Adipose tissue (tissue), 3 donors: ENCODE measurements around the gene SLC22A14. TPM values are rescaled to one million over a fixed set of nuclear protein-coding genes. Genes with fewer than 3 reads are reported as not detected.

Source experiments
- H3K27ac ChIP-seq: one replicate; pipeline ENCODE4 v1.5.1; 2013; ENCODE audit warnings: low read depth, low read length
- WGBS, 3 donors: extraction: QIAGEN DNeasy Blood & Tissue Kit; methylation state at CpG; one replicate each; pipeline ENCODE4 v1.1.7; 2013; 5-methylcytosine and 5-hydroxymethylcytosine counted together
- polyA plus RNA-seq, 3 donors: library from polyadenylated mRNA; stranded (reverse); fragments of 200-250 nt; gene quantifications; one replicate each; pipeline ENCODE4 v1.2.3, GENCODE V29; 2013
- donor health status: healthy with polysubstance abuse.
- donor health status: Bipolar disorder and iron deficiency.
- donor health status: healthy.

Gene SLC22A14
- polyA plus RNA-seq, 3 donors: 0.07 to 0.16 (median 0.11) TPM

DNA sequence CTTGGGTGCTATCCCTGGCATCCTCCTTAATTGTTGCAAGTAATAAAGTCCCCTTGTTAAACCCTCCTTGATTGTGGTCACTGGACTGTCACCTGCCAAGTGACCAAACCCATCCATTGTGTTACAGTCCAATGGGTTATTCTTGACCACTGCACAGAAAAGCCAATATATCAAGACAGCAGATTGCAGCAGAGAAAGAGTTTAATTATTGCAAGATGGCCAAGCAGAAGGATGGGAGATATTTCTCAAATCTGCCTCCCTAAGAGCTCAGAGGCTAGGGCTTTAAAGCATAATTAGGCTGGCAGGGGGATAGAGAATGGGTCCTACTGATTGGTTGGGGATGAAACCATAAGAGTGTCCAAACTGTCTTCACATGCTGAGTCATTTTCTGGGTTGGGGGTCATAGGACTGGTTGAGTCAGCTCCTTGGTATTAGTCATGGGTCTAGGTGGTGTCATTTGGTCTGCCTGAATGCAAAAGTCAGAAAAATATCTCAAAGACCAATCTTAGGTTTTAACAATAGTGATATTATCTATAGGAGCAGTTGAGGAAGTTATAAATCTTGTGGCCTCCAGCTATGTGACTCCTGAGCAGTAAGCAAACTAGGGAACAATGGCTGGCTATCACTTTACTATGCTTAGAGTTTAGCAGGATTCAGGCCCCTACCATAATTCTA, 45.4 kb downstream of the SLC22A14 start:
- H3K27ac ChIP-seq: no peak overlapping the region

DNA sequence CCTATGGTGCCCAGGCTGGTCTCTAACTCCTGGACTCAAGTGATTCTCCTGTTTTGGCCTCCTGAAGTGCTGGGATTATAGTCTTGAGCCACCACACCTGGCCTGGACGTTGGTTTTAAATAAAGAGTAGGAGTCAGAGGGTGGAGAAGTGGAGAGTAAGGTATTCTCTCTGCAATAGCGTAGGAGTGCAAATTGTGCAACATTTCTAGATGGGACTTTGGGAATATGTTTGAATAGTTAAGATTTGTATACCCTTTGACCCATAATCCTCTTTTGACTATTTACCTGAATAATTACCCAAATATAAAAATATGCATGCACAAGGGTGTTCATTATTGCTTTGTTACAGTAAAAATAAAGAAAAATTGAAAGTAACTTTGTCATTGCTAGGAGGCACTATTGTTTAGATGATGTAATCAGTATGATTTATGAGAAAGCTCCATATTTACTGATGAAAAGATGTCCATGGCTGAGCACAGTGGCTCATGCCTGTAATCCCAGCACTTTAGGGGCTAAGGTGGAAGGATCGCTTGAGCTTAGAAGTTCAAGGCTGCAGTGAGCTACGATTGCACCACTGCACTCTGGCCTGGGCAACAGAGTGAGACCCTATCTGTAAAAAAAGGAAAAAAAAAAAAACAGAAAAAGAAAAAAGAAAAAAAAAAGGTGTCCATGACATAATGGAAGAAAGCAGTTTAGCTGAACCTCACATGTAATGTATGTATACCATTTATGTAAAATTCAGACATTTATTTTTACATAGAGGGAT, 49.3 kb downstream of the SLC22A14 start:
- WGBS, 3 donors: 76 to 81% (median 77%) methylated on average over 4 of the region's 4 CpGs
- H3K27ac ChIP-seq: no peak overlapping the region

DNA sequence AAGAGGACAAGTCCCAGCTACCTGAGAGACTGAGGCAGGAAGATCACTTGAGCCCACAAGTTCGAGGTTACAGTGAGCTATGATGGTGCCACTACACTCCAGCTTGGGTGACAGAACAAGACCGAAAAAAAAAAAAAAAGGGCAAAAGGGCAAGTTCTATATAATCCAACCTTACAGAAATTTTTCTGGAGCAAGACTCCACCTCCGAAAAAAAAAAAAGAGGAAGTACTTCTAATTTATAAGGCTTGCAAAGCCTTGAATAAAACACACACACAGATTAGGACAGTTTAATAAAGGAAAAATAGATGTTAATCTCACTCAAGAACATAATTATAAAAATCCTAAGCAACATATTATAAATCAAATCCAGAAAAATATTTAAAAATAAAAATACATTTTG, 50.1 kb downstream of the SLC22A14 start:
- 44 to 59% (median 56%) methylated on average over 3 of the region's 3 CpGs for WGBS, 3 donors
- H3K27ac ChIP-seq: no peak overlapping the region

DNA sequence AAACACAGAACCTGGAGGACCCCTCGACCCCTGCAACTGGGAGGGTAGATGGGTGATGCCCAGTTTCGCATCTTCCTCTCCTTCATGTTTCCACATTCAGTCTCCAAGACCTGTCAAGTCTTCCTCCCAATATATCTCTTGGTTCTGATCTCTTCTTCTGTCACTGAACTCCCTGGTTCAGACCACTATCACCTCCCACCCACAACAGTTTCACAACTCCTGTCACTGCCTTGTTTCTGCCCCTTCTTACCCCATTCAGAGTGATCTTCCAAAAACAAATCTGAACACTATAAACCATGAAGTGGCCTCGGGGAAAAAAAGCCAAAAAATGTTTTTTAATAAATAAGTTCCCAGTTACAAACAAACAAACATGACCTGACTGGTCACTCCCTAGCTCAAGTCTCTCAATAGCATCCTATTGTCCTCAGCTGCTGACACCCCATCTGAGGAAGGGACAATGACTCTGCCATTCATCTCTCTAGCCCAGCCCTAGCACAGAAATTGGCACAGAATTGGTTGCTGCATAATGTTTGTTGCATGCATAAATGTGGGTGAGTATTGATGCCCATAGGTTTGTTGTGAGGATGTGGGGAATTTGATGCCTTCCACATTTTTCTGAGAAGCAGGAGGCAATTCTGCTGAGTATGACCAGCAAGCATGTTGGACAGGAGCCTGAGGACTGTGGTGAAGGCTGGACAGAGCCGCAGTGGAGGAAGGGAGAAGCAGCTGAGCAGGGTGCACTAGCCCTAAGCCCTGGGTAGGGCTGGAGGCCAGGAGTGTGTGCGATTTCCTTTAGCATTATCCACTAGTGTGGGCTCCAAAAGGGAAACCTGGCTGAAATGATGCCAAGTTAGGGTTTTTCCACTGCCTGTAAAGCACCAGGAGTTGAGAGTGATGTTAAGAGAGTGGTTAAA, 52.3 kb downstream of the SLC22A14 start:
- H3K27ac ChIP-seq: no peak overlapping the region
- 71 to 83% (median 77%) methylated on average over 5 of the region's 5 CpGs for WGBS, 3 donors

DNA sequence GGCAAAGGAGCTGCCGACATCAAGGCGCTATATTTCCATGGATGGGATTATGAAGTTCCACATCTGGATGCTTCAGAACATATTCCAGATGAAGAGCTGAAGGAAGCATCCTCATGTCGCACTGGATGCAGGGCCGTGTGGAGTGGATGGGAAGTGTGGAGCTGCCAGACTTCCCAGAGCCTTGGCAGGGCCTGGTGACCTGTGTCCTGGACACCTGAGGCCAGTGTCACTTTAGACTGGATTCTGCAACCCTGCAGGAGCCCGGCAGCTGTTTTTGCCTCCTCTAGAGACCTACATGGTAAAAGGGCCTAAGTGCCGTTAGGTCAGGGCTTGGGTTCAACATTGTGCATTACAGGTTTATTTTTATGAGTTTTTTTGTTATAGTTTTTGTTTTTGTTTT, 53.2 kb downstream of the SLC22A14 start:
- WGBS, 3 donors: 70 to 86% (median 79%) methylated on average over 6 of the region's 6 CpGs
- H3K27ac ChIP-seq: no peak overlapping the region

DNA sequence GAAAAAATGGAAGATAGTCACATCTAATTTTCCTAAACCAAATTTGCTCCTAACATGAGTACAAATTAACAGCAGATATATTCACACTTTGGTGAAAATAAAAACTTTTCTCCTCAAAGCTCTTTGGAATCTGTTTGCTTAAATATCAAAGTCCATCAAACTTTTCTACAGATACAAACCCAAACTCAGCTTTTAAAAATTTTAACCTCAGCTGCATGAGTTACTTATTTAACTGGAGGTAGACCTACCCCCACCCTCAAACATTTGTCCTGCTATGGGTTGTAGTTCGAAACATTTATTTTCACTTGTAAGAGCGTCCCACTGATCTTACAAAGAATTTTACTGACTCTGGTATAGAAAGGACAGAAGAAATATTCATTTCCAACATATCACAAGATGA, 55.6 kb downstream of the SLC22A14 start:
- 81 to 94% (median 90%) methylated on average over 2 of the region's 2 CpGs for WGBS, 3 donors
- no peak overlapping the region for H3K27ac ChIP-seq

DNA sequence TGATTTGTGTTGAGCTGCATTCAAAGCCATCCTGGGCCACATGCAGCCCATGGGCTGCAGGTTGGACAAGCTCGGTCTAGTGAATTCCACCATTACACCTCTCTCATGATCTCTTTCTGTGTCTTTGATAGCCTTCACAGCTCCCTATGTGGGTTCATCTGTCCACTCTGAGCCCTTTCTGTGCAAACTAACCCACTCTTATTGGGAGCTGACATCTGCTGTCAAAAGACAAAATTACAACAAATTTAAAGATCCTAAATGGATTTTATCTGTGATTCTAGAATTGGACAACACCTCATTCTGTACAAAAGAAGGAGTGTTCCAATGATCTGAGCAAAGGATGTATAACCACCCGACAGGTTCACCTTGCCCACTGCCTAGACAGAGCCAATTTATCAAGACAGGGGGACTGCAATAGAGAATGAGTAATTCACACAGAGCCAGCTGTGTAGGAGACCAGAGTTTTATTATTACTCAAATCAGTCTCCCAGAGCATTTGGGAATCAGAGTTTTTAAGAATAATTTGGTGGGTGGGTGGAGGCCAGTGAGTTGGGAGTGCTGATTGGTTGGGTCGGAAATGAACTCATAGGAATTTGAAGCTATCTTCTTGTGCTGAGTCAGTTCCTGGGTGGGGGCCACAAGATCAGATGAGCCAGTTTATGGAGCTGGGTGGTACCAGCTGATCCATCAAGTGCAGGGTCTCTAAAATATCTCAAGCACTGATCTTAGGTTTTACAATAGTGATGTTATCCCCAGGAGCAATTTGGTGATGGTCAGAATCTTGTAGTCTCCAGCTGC, 61.9 kb downstream of the SLC22A14 start:
- no peak overlapping the region for H3K27ac ChIP-seq
- WGBS, 3 donors: 83 to 91% (median 89%) methylated on average over 3 of the region's 3 CpGs

DNA sequence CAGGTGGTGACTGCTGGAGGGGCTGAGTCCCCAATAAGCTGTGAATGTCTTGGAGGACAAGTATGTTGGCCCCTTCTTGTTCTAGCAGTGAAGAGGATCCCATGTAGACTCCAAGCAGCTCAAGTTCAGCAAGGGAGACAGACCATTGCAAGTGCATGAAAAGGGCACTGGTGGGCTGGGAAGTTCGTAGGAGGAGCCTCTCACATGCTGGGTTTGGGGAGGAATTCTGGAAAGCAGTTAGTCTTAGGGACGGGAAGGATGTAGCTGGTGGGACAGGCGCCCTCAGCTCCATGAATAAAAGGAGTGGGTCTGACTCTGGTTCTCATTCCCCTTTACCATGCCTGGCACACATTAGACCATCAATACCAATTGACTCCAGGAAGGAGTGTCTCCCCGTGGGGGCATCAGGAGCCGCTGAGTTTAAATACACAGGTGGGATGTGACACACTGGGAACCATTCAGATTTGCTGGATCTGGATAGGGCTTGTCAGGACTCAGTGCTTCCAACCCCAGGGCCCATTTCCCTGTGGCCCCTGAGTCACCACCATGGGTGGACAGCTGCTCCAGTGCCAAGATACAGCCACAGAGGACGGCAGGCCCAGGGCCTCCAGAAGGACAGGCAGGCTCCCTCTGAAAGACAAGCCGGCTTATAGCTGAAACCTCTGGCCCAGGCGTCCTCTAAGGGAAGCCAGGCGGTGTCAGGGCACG, 63.9 kb downstream of the SLC22A14 start:
- H3K27ac ChIP-seq: no peak overlapping the region
- WGBS, 3 donors: 42 to 49% (median 46%) methylated on average over 9 to 10 of the region's 10 CpGs

DNA sequence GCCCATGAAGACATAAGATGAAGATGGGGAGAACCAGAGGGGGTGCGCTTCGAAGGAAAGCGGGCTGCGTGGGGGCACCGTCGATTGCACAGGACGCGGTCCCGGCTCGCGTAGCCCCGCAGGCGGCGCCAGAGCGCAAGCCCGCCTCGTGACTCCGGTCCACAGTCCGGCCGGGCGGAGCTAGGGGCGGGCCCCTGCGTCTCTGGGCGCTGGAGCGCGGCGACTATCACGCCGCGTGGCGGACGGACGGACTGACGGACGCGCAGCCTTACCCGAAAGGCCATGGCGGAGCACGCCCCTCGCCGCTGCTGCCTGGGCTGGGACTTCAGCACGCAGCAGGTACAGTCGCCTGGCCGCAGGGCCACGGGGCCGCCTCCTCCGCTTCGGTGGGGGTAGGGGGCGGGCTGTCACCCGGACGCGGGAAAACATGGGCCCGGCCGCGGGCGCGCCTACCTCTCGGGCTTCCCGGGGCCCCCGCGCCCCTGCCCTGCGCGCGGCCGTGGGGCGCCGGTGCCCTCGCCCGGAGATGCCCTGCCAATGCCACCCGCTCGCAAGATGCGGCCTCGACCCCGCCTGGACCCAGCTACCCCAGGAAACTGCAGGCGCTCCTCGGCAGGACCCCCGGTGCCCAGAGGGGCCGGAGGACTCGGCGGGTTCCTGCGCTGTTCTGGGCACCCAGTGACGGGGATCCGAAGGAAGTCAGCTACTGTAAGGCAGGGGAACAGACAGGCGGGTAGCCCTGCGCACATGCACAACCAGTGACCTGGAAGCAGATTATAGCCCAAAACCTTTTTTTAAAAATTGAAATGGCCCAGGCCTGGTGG, 64.7 kb downstream of the SLC22A14 start, which contains the start of gene XYLB:
TSS of gene XYLB (plus strand) at position 199 of the 824 bp plus-strand sequence. CDS start at position 283, 84 bp downstream.
- WGBS, 3 donors: 1% methylated on average over 68 to 85 of the region's 85 CpGs
- H3K27ac ChIP-seq: no peak within 1 kb of the TSS

DNA sequence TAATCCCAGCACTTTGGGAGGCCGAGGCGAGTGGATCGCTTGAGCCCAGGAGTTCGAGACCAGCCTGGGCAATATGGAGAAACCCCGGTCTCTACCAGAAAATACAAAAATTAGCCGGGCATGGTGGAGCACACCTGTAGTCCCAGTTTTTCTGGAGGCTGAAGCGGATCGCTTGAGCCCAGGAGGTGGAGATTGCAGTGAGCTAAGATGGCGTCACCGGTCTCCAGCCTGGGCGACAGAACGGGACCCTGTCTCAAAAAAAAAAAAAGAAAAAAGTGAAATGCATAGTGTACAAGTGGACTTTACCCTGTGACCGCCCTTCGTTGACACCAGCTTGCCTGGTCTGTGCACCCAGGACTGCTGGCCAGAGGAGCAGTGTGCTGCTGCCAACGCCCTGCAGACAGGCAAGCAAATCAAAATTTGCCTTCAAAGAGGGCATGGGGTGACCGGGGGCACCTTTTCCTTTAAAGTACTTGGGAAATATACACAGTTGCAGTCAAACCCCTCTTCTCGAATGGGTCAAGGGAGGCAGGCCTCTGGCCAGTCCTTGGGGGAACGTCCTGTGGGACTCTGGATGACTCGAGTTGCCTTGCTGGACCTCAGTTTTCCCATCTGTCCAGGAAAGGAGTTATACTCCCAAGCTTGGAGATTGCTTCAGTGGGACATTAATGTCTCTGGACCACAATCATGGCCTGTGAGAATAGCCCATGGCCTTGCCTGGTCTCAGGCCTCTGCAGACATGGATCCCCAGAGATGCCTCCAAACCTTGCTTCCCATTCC, 65.5 kb downstream of the SLC22A14 start:
- 66 to 86% (median 68%) methylated on average over 19 of the region's 19 CpGs for WGBS, 3 donors
- no peak overlapping the region for H3K27ac ChIP-seq

DNA sequence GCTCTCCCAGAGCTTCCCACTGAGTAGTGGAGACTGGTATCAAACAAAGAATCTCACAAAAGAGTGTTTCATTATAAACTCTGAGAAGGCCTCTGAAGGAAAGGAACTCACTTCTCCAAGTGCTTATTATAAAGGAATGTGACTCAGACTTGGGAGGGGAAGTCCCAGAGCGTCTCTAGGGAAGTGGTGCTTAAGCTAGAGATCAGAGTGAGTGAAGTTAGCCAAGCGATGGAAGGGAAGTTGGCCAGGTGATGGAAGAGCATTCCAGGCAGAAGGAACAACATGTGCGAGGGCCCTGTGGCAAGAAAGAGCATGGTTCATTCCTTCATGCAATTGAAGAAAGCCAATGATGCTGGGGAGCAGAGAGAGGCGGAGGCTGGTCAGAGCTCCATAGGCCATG, 66.8 kb downstream of the SLC22A14 start:
- 68 to 88% (median 69%) methylated on average over 4 of the region's 4 CpGs for WGBS, 3 donors
- H3K27ac ChIP-seq: no peak overlapping the region

DNA sequence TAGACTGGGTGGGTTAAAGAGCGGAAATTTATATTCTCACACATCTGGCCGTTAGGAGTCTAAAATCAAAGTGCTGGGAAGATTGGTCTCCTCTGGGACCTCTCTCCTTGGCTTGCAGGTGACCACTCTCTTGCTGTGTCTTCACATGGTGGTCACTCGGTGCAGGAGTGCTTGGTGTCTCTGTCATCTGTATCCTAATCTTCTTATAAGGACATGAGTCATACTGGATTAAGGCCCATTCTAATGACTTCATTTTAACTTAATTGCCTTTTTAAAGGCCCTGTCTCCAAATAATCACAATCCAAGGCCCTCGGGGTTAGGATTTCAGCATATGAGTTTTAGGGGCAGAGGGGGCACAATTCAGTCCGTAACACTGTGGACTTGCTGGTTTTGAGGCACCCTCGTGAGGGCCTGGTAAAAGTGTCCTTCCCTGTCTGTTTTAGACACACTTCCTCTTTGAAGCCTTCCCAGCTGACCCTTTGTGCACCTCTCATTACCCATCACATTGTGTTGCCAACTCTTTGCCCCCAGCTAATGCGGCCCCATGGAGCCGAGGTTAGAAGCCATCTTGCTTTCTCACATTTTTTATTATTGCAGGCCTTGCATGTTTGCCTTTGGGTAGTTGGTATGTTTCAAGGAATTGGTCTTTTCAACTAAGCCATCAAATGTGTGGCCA, 67.7 kb downstream of the SLC22A14 start:
- no peak overlapping the region for H3K27ac ChIP-seq
- WGBS, 3 donors: 79 to 88% (median 79%) methylated on average over 8 of the region's 8 CpGs

DNA sequence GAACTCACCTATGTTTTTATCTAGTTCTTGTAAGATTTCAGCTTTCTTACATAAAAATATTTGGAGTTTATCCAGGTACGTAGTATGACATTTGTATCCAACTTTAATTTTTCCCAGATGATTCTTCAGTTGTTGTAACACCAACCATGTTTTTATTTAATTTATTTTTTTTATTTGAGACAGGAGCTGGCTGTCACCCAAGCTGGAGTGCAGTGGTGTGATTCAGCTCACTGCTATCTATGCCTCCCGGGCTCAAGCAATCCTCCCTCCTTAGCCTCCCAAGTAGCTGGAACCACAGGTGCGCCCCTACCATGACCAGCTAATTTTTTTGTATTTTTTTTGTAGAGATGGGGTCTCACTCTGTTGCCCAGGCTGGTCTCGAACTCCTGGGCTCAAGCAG, 71.1 kb downstream of the SLC22A14 start:
- no peak overlapping the region for H3K27ac ChIP-seq
- WGBS, 3 donors: 79 to 87% (median 86%) methylated on average over 4 of the region's 4 CpGs

DNA sequence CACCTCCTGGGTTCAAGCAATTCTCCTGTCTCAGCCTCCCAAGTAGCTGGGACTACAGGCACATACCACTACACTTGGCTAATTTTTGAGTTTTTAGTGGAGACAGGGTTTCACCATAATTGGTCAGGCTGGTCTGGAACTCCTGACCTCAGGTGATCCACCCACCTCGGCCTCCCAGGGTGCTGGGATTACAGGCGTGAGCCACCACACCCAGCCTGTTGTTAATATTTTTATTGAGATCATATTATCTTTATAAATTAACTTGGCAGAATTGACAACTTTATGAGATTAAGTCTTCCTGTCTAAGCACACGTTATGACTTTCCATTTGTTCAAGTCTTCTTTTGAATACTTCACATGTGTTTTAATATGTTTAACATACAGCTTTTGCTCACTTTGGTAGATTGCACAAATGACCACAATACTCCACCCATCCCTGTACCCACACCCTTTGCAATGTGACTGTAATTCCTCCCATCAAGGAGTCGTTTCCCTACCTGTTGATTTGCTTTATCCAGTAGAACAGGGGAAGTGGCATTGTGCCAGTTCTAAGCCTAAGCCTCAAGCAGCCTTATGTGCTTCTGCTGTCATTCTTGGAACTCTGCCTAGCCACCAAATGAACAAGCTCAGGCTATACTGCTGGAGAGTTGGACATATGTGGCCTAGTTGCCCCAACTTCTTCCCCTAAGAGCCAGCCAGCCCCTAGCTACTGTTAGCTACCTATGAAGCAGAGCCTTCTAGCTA, 72.7 kb downstream of the SLC22A14 start:
- 71 to 75% (median 71%) methylated on average over 4 of the region's 4 CpGs for WGBS, 3 donors
- H3K27ac ChIP-seq: no peak overlapping the region

DNA sequence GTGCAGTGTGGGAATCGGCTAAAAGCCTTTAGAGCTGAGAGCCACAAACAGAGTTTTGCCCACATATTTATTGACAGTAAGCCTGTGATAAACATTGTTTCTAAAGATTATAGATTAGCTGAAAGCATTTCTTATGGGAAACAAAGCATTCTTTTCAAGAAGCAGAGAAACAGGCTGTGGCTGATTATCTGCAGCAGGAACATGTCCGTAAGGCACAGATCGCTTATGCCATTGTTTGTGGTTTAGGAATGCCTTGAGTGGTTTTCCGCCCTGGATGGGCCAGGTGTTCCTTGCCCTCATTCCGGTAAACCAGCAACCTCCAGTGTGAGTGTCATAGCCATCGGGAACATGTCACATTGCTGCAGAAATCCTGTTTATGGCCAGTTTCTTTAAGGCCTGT, 76.9 kb downstream of the SLC22A14 start:
- WGBS, 3 donors: 97 to 100% (median 97%) methylated on average over 6 of the region's 6 CpGs
- H3K27ac ChIP-seq: no peak overlapping the region
